PC-9 (cell line): ENCODE measurements around the gene PODXL2. TPM values are rescaled to one million over a fixed set of nuclear protein-coding genes. Genes with fewer than 3 reads are reported as not detected.

Source experiments
- BruUV-seq: library from RNA; stranded (reverse); fragments of 400-500 nt; replicated peaks from 2 replicates; lab custom pipeline; 2021; lab: Mats Ljungman, UMichigan
- CTCF ChIA-PET: fragments of 300-600 bp; sonication (Branson Sonifier 250); formaldehyde crosslinking; loops from one replicate; lab custom pipeline; 2022; ENCODE audit warnings: antibody characterized with exemption; lab: Charles Lee
- POLR2A ChIA-PET: fragments of 300-600 bp; sonication (Branson Sonifier 250); formaldehyde crosslinking; loops from one replicate; lab custom pipeline; 2022; ENCODE audit warnings: antibody characterized with exemption; ENCODE audit not compliant: unreplicated experiment; lab: Charles Lee
- DNase-seq, 2 experiments: peaks; one replicate each; pipeline versions ENCODE4 v3.0.0 to v3.0.0-alpha.2; 2015 to 2022; ENCODE audit warnings: mixed read lengths in 1 of 2
- H2AFZ ChIP-seq: fragments of 200-600 bp; sonication (generic); 2 replicates; pipeline ENCODE4 v1.8.1; 2017; ENCODE audit warnings: antibody characterized with exemption
- H3F3A ChIP-seq: fragments of 200-600 bp; sonication (generic); 2 replicates; pipeline ENCODE4 v1.8.1; 2017; ENCODE audit warnings: antibody characterized with exemption, mild to moderate bottlenecking, low read depth; ENCODE audit not compliant: insufficient read depth
- H3K27ac ChIP-seq: fragments of 200-600 bp; sonication (generic); 2 replicates; pipeline ENCODE4 v1.6.1; 2016; ENCODE audit warnings: mixed run types
- H3K27me3 ChIP-seq: fragments of 200-600 bp; sonication (generic); 2 replicates; pipeline ENCODE4 v1.6.1; 2016; ENCODE audit warnings: low read depth, mixed run types; ENCODE audit not compliant: insufficient read depth
- H3K36me3 ChIP-seq: fragments of 200-600 bp; sonication (generic); 2 replicates; pipeline ENCODE4 v1.6.1; 2016; ENCODE audit warnings: low read depth, mixed run types
- H3K4me1 ChIP-seq: fragments of 200-600 bp; sonication (generic); replicated peaks from 2 replicates; pipeline ENCODE4 v1.6.1; 2016; ENCODE audit warnings: mixed run types; ENCODE audit not compliant: insufficient read depth
- H3K4me2 ChIP-seq: fragments of 200-600 bp; sonication (generic); 2 replicates; pipeline ENCODE4 v1.6.1; 2017; ENCODE audit warnings: mixed run types
- H3K4me3 ChIP-seq: fragments of 200-600 bp; sonication (generic); 2 replicates; pipeline ENCODE4 v1.6.1; 2016; ENCODE audit warnings: mixed run types
- H3K79me2 ChIP-seq: fragments of 200-600 bp; sonication (generic); 2 replicates; pipeline ENCODE4 v1.6.1; 2017; ENCODE audit warnings: low read depth, mixed run types
- H3K9me2 ChIP-seq: fragments of 200-600 bp; sonication (generic); 2 replicates; pipeline ENCODE4 v1.8.1; 2017; ENCODE audit warnings: mild to moderate bottlenecking; ENCODE audit not compliant: insufficient read depth
- H3K9me3 ChIP-seq: fragments of 200-600 bp; sonication (generic); 2 replicates; pipeline ENCODE4 v1.8.1; 2016; ENCODE audit warnings: low read depth; ENCODE audit not compliant: insufficient read depth
- H4K20me1 ChIP-seq: fragments of 200-600 bp; sonication (generic); 2 replicates; pipeline ENCODE4 v1.8.1; 2017; ENCODE audit not compliant: insufficient read depth
- CTCF ChIP-seq: fragments of 200-600 bp; sonication (generic); conservative IDR thresholded peaks from 2 replicates; pipeline ENCODE4 v1.6.1; 2017; ENCODE audit warnings: mixed run types, antibody characterized with exemption, mild to moderate bottlenecking, moderate library complexity
- EZH2 ChIP-seq: fragments of 200-600 bp; sonication (generic); IDR thresholded peaks from 2 replicates; pipeline ENCODE4 v1.8.0; 2017; ENCODE audit warnings: antibody characterized with exemption, low read depth
- intact Hi-C: fragments of 100-400 bp; cut with micrococcal nuclease; formaldehyde crosslinking; loops from one replicate; pipeline ENCODE4 v1.10.0; 2022; ENCODE audit not compliant: unreplicated experiment
- total RNA-seq: library from RNA; stranded (reverse); gene quantifications from 2 replicates; pipeline ENCODE4 v1.2.3, GENCODE V29; 2021

PODXL2 gene
- total RNA-seq, 1 experiment from 2014 or later: 11.9 TPM

- Histone ChIP-seq H3K27me3 (0 out of 2 replicates have a peak, but pooled peaks cover 5% of the 10 kb centered on the region), H4K20me1 (no peaks in the 10 kb centered on the region), H3K79me2 (no peaks in the 10 kb centered on the region), H3K36me3 (0 out of 2 replicates have a peak, but pooled peaks cover 4% of the 10 kb centered on the region), H3K4me1 (no peaks in the 10 kb centered on the region), H3F3A (peaks cover 14% of the 10 kb centered on the region), H3K4me2 (no peak overlapping the region), H3K9me2 (no peaks in the 10 kb centered on the region), H3K27ac (no peak overlapping the region), H3K9me3 (no peaks in the 10 kb centered on the region), H2AFZ (no peak overlapping the region), H3K4me3 (no peak overlapping the region)
- ChIA-PET CTCF (no interaction called here), POLR2A (no interaction called here)
- TF ChIP-seq CTCF (no peak), EZH2 (no peak)
- DNase-seq: no peak
- intact Hi-C loops: no loop called here
- no TSS peak for BruUV-seq
Observed at GRCh38 chr3:127624063-127624462, 4.9 kb upstream of the PODXL2 start.

DNA sequence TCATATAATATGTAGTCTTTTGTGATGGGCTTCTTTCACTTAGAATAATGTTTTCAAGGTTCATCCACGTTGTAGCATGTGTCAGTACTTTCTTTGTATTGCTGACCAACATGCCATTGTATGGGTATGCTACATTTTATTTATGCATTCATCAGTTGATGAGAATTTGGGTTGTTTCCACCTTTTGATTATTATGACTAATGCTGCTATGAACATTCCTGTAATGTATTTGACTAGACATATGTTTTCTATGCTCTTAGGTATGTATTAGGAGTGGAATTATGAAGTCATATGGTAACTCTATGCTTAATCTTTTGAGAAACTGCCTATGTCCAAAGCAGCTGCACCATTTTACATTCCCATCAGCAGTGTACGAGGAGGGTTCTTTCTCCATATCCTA lies 3.2 kb upstream of the PODXL2 start:
- no peaks in the 10 kb centered on the region for H3K9me3 ChIP-seq
- no peak for DNase-seq
- ChIA-PET CTCF (no interaction called here), POLR2A (no interaction called here)
- BruUV-seq: no TSS peak
- intact Hi-C loops: no loop called here
- no peak overlapping the region for H3K4me2 ChIP-seq
- peaks cover 8% of the 10 kb centered on the region for H3K4me1 ChIP-seq
- H4K20me1 ChIP-seq: no peaks in the 10 kb centered on the region
- no peaks in the 10 kb centered on the region for H3K9me2 ChIP-seq
- H3K4me3 ChIP-seq: no peak overlapping the region
- no peak for TF ChIP-seq EZH2
- no peak for TF ChIP-seq CTCF
- no peak overlapping the region for H3K27ac ChIP-seq
- no peak overlapping the region for H2AFZ ChIP-seq
- peaks cover 14% of the 10 kb centered on the region for H3F3A ChIP-seq
- 0 out of 2 replicates have a peak, but pooled peaks cover 5% of the 10 kb centered on the region for H3K27me3 ChIP-seq
- peaks cover 7% of the 10 kb centered on the region; the same call in 1 of the 2 replicates for H3K79me2 ChIP-seq
- 0 out of 2 replicates have a peak, but pooled peaks cover 4% of the 10 kb centered on the region for H3K36me3 ChIP-seq

DNA sequence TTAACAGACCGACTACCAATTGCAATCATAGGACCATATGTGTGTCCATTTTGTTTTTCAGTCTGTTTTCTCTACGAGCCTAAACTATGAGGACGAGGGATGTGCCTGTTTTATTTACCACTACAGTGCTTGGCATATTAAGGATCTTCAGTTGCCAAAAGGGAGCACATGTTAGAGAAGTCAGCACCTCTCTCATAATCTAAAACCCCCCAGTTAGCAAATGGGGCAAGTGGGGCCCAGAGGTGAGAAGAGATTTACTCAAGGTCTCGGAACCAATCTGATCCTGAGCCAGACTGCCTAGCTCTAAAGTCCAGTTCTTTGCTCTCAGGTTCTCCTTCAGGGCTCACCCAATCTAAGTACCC lies 578 bp upstream of the PODXL2 start:
- POLR2A ChIA-PET: no interaction called here
- peak overlapping the region; percentile 38; the same call in 1 of the 2 replicates for H3K4me3 ChIP-seq

More for the DNA sequence above, 578 bp upstream of the PODXL2 start:
- peaks cover 7% of the 10 kb centered on the region; the same call in 1 of the 2 replicates for H3K79me2 ChIP-seq
- H3K4me2 ChIP-seq: peak overlapping the region; percentile 58
- peaks cover 14% of the 10 kb centered on the region for H3F3A ChIP-seq
- CTCF ChIA-PET: no interaction called here
- TF ChIP-seq CTCF (no peak), EZH2 (no peak)
- no peak overlapping the region for H3K27ac ChIP-seq
- BruUV-seq: no TSS peak
- no peaks in the 10 kb centered on the region for H3K9me2 ChIP-seq
- DNase-seq: no peak
- no peak overlapping the region for H2AFZ ChIP-seq
- no peaks in the 10 kb centered on the region for H3K36me3 ChIP-seq
- H3K4me1 ChIP-seq: peaks cover 8% of the 10 kb centered on the region
- intact Hi-C loops: no loop called here
- H3K27me3 ChIP-seq: 0 out of 2 replicates have a peak, but pooled peaks cover 5% of the 10 kb centered on the region
- no peaks in the 10 kb centered on the region for H3K9me3 ChIP-seq
- H4K20me1 ChIP-seq: no peaks in the 10 kb centered on the region
